Activated CD8-positive, alpha-beta memory T cell treated with anti-CD3 and anti-CD28 coated beads for 36 hours (primary cell): ENCODE results near the gene SART3. TPM values are rescaled to one million over a fixed set of nuclear protein-coding genes. Genes with fewer than 3 reads are reported as not detected.
"Not testable (repeated sequence)": the region's sequence is repeated elsewhere in the genome, so short reads cannot be mapped to it uniquely, and the experiment has no call there.

Source experiments
- CTCF ChIA-PET: fragments of 350-600 bp; sonication (Branson Sonifier 250); formaldehyde crosslinking; loops from one replicate; lab custom pipeline; 2021; ENCODE audit warnings: antibody characterized with exemption; lab: Charles Lee
- POLR2A ChIA-PET: fragments of 350-600 bp; sonication (Branson Sonifier 250); formaldehyde crosslinking; loops from one replicate; lab custom pipeline; 2021; ENCODE audit warnings: antibody characterized with exemption; lab: Charles Lee
- total RNA-seq, 2 experiments: library from RNA; stranded (reverse); gene quantifications; one replicate each; pipeline ENCODE4 v1.2.3, GENCODE V29; 2021

Gene SART3
- total RNA-seq, 2 experiments from 2014 or later = 88.1 to 89.0 TPM

DNA sequence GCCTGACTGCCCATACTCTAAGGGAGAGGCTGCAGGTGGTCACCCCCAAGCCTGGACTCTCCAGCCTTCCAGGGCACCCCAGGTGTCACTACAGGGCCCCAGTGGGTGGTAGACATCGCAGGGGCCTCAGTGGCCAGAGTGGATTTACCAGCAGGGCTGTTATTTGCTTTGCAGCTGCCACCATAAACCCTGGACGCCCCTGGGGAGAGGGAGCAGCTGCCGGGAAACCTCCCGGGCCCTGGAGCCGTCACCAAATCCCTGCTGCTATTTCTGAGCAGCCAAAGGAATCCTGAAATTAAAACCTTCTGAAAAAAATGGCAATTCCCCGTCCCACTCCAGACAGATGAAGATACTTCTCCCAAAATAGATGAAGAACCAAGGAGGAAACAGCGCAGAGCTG lies 23.0 kb upstream of the SART3 start:
- ChIA-PET POLR2A (interaction anchor here (0.6 kb wide), 1 partner anchor 49 kb away, joined by 4 read pairs; no protein-coding TSS in a partner anchor), CTCF (no interaction called here)

DNA sequence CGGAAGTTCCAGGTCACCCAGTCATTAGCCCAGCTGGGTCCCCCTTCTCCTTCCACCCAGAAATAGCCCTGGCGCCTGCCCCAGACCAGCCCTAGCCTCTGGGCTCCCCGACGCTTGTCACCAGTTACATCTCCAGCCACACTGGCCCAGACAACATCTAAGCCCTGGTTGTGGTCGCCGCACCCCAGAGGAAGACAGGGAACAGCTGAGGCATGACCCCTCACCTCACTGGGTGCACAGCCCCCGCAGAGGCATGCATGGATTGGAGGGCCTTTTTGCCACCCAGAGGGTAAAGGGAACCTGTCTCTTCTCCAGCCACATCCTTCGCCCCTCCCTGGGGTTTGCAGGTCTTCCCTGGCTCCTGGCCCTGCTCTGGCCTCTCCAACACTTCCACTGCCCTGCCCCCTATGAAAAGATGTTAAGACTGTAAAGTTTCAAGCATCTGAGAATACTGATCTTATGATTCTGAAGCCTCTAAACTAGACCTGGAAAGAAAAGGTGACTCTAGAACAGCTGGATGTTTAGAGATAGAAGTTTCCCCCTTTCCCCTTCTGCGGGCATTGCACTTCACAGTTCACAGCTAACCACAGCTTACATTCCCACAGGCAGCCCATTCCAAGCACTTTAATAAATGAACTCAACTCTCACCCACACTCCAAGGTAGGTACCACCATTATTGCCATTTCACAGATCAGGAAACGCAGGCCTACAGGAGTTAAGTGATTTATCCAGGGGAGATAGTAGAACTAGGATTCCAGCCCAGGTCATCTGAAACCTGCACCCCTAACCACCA lies 22.2 kb upstream of the SART3 start:
- CTCF ChIA-PET = no interaction called here
- POLR2A ChIA-PET = no interaction called here

GRCh38 chr12:108582509-108582908 lies 21.5 kb upstream of the SART3 start:
- CTCF ChIA-PET = no interaction called here
- POLR2A ChIA-PET = no interaction called here

DNA sequence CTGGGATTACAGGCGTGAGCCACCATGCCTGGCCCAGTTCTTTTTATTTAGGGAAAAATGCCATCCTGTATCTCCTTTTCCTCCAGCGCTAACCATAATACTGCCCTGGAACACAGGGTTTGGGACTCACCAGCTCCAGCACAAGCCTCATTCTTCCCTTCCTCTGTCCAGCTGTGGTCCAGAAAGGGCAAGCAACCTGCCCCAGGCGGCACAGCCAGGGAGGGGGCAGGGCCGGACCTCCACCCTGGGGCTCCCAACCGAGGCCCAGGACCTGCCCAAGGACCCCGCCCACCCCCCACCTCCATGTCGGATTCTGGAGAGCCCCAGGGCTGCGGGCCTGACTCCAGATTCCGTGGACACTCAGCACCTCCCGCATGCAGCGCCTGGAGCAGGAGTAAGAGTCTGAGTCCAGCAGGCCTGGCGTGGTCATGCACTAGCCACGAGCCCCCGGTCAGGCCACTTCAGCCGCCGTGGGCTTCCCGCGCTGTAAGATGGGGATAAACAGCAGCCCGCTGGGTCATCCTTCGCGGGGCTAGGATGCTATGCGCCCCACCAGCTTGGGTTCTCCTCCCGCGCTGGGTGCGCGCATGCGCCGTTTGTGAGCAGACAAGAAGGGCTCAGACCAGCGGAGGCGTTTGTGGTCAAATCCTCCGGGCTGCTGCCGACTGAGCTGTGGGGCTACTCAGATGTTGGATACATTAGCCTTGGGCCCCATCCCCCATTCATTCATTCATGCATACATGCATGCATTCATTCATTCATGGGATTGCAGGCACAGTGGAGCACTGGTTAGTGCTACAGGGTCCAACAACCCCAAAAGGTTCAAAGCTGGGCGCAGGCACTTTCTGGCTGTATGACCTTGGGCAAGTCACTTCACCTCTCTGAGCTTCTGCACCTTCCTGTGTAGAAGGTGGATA lies 20.6 kb upstream of the SART3 start:
- ChIA-PET CTCF (no interaction called here), POLR2A (no interaction called here)

DNA sequence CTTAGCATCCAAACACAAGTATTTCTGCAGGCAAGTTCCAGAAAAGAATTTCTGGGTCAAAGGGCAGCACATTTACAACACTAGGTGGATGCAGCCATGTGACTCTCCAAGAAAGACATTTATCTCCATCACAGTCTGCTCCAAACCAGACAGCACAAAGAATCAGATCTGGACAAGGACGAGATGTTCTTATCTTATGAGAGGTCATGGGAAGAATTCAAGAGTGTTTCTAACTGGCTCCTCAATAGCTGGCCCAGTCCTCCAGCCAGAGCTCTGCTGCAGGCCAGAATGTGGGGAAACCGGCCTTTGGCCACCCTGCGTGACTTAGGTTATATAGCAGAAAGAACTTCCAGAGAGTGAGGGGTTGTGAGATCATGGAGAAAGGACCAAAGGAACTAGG lies 19.6 kb upstream of the SART3 start:
- ChIA-PET POLR2A (no interaction called here), CTCF (no interaction called here)

DNA sequence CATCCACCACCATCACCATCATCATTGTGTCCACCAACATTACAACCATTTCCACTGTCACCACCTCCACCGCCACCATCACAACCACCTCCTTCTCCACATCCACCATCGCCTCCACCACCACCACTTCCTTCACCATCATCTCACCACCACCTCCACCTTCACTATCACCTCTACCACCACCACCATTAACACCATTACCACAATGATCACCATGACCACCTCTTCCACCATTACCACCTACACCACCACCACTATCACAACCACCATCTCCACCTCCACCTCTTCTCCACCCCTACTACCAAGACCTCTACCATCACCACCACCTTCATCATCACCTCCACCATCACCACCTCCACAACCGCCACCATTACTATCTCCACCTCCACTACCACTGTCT lies 17.8 kb upstream of the SART3 start:
- POLR2A ChIA-PET = no interaction called here
- CTCF ChIA-PET = no interaction called here

- POLR2A ChIA-PET = no interaction called here
- CTCF ChIA-PET = no interaction called here
These were observed 17.3 kb upstream of the SART3 start for GRCh38 chr12:108578264-108578663.

DNA sequence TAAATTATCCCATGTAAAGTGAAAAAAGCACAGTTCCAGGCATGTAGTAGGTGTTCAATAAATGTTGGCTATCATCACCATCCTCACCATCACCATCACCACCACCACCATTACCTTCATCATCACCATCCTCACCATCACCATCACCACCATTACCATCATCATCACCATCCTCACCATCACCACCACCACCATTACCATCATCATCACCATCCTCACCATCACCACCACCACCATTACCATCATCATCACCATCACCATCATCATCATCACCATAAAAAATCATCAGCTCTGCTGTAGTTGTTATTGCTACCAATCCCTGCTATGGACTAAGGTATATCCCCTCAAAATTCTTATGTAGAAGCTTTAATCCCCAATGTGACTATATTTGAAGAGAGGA lies 16.5 kb upstream of the SART3 start:
- CTCF ChIA-PET = interaction anchor here (2.5 kb wide), 1 partner anchor 40 kb away, joined by 7 read pairs; no protein-coding TSS in a partner anchor
- POLR2A ChIA-PET = no interaction called here

GRCh38 chr12:108576660-108577234 lies 15.8 kb upstream of the SART3 start:
- ChIA-PET CTCF (interaction anchor here (2.5 kb wide), 1 partner anchor 41 kb away, joined by 7 read pairs; no protein-coding TSS in a partner anchor), POLR2A (no interaction called here)

DNA sequence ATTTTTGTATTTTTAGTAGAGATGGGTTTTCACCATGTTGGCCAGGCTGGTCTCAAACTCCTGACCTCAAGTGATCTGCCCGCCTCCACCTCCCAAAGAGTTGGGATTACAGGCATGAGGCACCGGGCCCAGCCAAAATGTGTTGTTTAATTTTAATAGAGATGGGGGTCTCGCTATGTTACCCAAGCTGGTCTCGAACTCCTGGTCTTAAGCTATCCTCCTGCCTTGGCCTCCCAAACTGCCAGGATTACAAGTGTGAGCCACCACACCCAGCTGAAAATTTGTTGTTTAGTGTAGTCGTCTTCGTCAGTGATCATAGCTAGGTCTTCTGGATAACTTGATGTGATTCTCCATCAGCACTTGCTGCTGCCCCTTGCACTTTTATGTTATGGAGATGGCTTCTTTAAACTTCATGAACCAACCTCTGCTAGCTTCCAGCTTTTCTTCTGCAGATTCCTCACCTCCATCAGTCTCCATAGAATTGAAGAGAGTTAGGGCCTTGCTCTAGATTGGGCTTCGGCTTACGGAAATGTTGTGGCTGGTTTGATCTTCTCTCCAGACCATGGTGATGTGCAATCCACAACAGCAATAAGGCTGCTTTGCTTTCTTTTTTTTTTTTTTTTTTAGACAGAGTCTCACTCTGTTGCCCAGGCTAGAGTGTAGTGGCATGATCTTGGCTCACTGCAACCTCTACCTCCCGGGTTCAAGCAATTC lies 14.4 kb upstream of the SART3 start:
- CTCF ChIA-PET = interaction anchor here (0.7 to 2.5 kb wide), 4 partner anchors 11 to 111 kb away, joined by 3 to 7 read pairs (median 3); no protein-coding TSS in a partner anchor
- POLR2A ChIA-PET = no interaction called here

- POLR2A ChIA-PET = not testable (repeated sequence)
- CTCF ChIA-PET = interaction anchor here (2.5 kb wide), 1 partner anchor 43 kb away, joined by 20 read pairs; no protein-coding TSS in a partner anchor
These were observed 13.3 kb upstream of the SART3 start for GRCh38 chr12:108574276-108574675.

DNA sequence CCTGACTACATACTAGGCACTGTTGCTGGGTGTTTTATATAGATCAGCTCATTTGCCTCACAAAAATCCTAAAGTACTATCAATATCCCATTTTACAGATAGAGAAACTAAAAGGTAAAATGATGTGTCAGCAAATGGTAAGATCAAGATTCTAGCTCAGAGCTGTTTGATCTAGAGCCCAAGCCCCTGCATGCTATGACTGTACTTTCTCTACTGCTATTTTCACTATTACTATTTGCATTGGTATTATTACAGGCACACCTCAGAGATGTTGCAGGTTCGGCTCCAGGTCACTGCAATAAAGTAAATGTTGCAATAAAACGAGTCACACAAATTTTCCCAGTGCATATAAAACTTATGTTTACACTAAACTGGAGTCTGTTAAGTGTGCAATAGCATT lies 12.3 kb upstream of the SART3 start:
- ChIA-PET CTCF (interaction anchor here (0.7 to 2.5 kb wide), 5 partner anchors 12 to 264 kb away, joined by 3 to 20 read pairs (median 3); partner anchors contain the start of gene SART3), POLR2A (interaction anchor here (0.7 to 2.0 kb wide), 3 partner anchors 11 to 212 kb away, joined by 3 to 10 read pairs (median 10); partner anchors contain the start of genes ISCU and SART3)

GRCh38 chr12:108572166-108572790 lies 11.3 kb upstream of the SART3 start:
- POLR2A ChIA-PET = interaction anchor here (0.7 to 2.0 kb wide), 3 partner anchors 10 to 48 kb away, joined by 3 to 10 read pairs (median 6); partner anchors contain the start of genes ISCU and SART3
- CTCF ChIA-PET = interaction anchor here (1.1 to 2.5 kb wide), 4 partner anchors 39 to 265 kb away, joined by 3 to 20 read pairs (median 4); no protein-coding TSS in a partner anchor

GRCh38 chr12:108571609-108572165 lies 10.7 kb upstream of the SART3 start:
- ChIA-PET CTCF (interaction anchor here (1.3 to 8.4 kb wide), 4 partner anchors 46 to 58 kb away, joined by 3 to 129 read pairs (median 12); no protein-coding TSS in a partner anchor), POLR2A (interaction anchor here (2.0 kb wide), 1 partner anchor 10 kb away, joined by 10 read pairs; the partner anchor contains the start of genes ISCU and SART3)

DNA sequence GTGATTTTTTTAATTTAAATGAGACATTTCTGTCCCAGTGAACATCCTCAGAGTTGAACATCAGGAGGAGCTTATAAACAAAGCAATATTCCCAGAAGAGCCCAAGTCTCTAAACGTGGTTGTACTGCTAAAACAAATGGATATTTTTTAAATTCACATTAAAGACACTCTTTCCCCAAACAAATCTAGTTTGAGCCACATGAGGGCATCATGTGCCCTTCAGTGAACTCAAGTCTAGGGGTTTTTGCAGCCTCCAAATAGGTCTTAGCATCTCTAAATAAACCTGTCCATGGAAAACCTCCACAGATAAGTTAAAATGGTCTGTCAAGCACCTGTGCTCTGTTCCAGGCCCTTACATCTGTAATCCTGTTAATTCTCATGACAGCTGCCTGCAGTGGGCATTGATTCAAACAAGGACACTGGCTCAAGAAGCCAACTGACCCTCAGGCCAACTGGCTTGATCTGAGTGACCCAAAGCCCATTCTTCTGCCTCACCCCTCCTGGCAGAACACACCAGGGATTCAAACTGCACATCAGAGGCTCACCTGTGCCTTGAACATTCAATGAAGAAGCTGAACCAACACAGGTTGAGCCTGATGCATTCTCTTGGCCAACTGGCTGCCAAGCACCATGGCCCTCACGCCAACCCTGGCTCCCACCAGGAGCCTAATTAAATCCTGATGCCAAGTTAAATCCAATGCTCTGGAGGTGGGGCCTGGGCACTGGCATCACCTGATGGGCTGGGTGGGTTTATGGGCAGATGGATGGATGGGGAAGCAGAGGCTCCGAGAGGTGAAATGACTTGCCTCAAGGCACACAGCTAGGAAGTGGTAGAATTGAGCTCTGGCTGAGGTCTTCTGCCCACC lies 10.0 kb upstream of the SART3 start:
- POLR2A ChIA-PET = interaction anchor here (0.9 kb wide), 1 partner anchor 46 kb away, joined by 5 read pairs; no protein-coding TSS in a partner anchor
- CTCF ChIA-PET = interaction anchor here (1.0 to 8.4 kb wide), 4 partner anchors 11 to 61 kb away, joined by 3 to 129 read pairs (median 4); no protein-coding TSS in a partner anchor
